Measurements from ENCODE around the gene SLC9C1. TPM values are rescaled to one million over a fixed set of nuclear protein-coding genes. Genes with fewer than 3 reads are reported as not detected.
A peak's percentile ranks its signal among the peaks of the same experiment; 100 is the strongest.

SLC9C1 gene
- total RNA-seq, 2 experiments from 2014 or later: not detected

GRCh38 chr3:112134335-112135124 lies 159.5 kb downstream of the SLC9C1 start:
- Mint-ChIP-seq H3K9me3 (no peaks in the 10 kb centered on the region), H3K4me3 (peak overlapping the region; percentile 66), H3K4me1 (ENCODE audit: low read depth) (peaks cover 81% of the 10 kb centered on the region), H3K36me3 (ENCODE audit: low read depth) (no peaks in the 10 kb centered on the region), H3K27me3 (no peaks in the 10 kb centered on the region), H3K27ac (peak overlapping the region; percentile 88)
- peaks cover 5% of the 10 kb centered on the region for H3K36me3 ChIP-seq (ENCODE audit: insufficient read depth, low read length)
- DNase-seq: peak in 7 of 14 experiments; percentile 17 to 76 (median 42)
- peak overlapping the region; percentile 77 to 78 for H3K27ac ChIP-seq (ENCODE audit: low read depth in 1 of 2, low read length in 2 of 2)
- no peaks in the 10 kb centered on the region for H3K9me3 ChIP-seq (ENCODE audit: control insufficient read depth in 1 of 2, insufficient read depth in 1 of 2, low read length in 2 of 2)
- intact Hi-C loops (cut with DNase I, micrococcal nuclease): loop anchor here in 1 of 2 experiments (10.0 kb wide), 1 partner anchor 170 kb away; no protein-coding TSS in a partner anchor
- CTCF ChIA-PET: interaction anchor here (0.9 kb wide), 1 partner anchor 11 kb away, joined by 3 read pairs; no protein-coding TSS in a partner anchor
- POLR2A ChIA-PET: interaction anchor here (1.5 kb wide), 1 partner anchor 23 kb away, joined by 5 read pairs; no protein-coding TSS in a partner anchor
- H3K4me1 ChIP-seq (ENCODE audit: insufficient read depth, low read length): peaks cover 58% of the 10 kb centered on the region
- no peak for TF ChIP-seq CTCF (IDR thresholded peaks at IDR 0.05)
- H3K27me3 ChIP-seq (ENCODE audit: control insufficient read depth in 1 of 2, insufficient read depth in 2 of 2, low read length in 2 of 2): no peaks in the 10 kb centered on the region
- no peak overlapping the region for H3K4me3 ChIP-seq (ENCODE audit: low read length)
- peak; percentile 34 for ATAC-seq (ENCODE audit: poor library complexity)

- Histone ChIP-seq H3K4me1 (ENCODE audit: insufficient read depth, low read length) (peaks cover 65% of the 10 kb centered on the region), H3K27me3 (ENCODE audit: control insufficient read depth in 1 of 2, insufficient read depth in 2 of 2, low read length in 2 of 2) (no peaks in the 10 kb centered on the region), H3K9me3 (ENCODE audit: control insufficient read depth in 1 of 2, insufficient read depth in 1 of 2, low read length in 2 of 2) (no peaks in the 10 kb centered on the region), H3K36me3 (ENCODE audit: insufficient read depth, low read length) (peaks cover 5% of the 10 kb centered on the region), H3K27ac (ENCODE audit: low read depth in 1 of 2, low read length in 2 of 2) (peak overlapping the region; percentile 77 to 78), H3K4me3 (ENCODE audit: low read length) (peak overlapping the region; percentile 60)
- peak overlapping the region; percentile 88 for H3K27ac Mint-ChIP-seq
- CTCF ChIA-PET: interaction anchor here (0.9 kb wide), 1 partner anchor 11 kb away, joined by 3 read pairs; no protein-coding TSS in a partner anchor
- ATAC-seq (ENCODE audit: poor library complexity) (no peak), DNase-seq (no peak)
- no peak for TF ChIP-seq CTCF (IDR thresholded peaks at IDR 0.05)
- intact Hi-C loops (cut with DNase I, micrococcal nuclease): loop anchor here in 1 of 2 experiments (10.0 kb wide), 1 partner anchor 171 kb away; no protein-coding TSS in a partner anchor
- H3K36me3 Mint-ChIP-seq (ENCODE audit: low read depth): peaks cover 5% of the 10 kb centered on the region
- POLR2A ChIA-PET: interaction anchor here (1.3 to 1.7 kb wide), 4 partner anchors 11 to 428 kb away, joined by 3 to 9 read pairs (median 5); partner anchors contain the start of genes ATG3, CD200 and SLC35A5
- peaks cover 88% of the 10 kb centered on the region for H3K4me1 Mint-ChIP-seq (ENCODE audit: low read depth)
- H3K27me3 Mint-ChIP-seq: no peaks in the 10 kb centered on the region
- H3K4me3 Mint-ChIP-seq: peak overlapping the region; percentile 89
- H3K9me3 Mint-ChIP-seq: no peaks in the 10 kb centered on the region
Observed at GRCh38 chr3:112133626-112134334, 160.2 kb downstream of the SLC9C1 start.

GRCh38 chr3:112132975-112133448 lies 161.0 kb downstream of the SLC9C1 start, which contains the start of gene GCSAM:
GCSAM (minus strand) TSS chr3:112133248; CDS start chr3:112133120, 128 bp downstream.
- H3K4me1 ChIP-seq (ENCODE audit: insufficient read depth, low read length): peaks cover 71% of the 10 kb centered on the region
- no peak for TF ChIP-seq CTCF (IDR thresholded peaks at IDR 0.05)
- DNase-seq: peak; percentile 41 to 94 (median 63)
- H3K4me3 ChIP-seq (ENCODE audit: low read length): peak within 1 kb of the TSS; percentile 60
- intact Hi-C loops (cut with DNase I, micrococcal nuclease): loop anchor here in 1 of 2 experiments (10.0 kb wide), 1 partner anchor 172 kb away; no protein-coding TSS in a partner anchor
- H3K36me3 ChIP-seq (ENCODE audit: insufficient read depth, low read length): peaks cover 5% of the 10 kb centered on the region
- ChIA-PET POLR2A (interaction anchor here (1.3 to 1.7 kb wide), 4 partner anchors 10 to 429 kb away, joined by 3 to 9 read pairs (median 5); partner anchors contain the start of genes ATG3, CD200 and SLC35A5), CTCF (no interaction called here)
- H3K27ac ChIP-seq (ENCODE audit: low read depth in 1 of 2, low read length in 2 of 2): peak within 1 kb of the TSS; percentile 77 to 78
- ATAC-seq (ENCODE audit: poor library complexity): peak; percentile 73
- H3K27me3 ChIP-seq (ENCODE audit: control insufficient read depth in 1 of 2, insufficient read depth in 2 of 2, low read length in 2 of 2): no peaks in the 10 kb centered on the region
- H3K9me3 ChIP-seq (ENCODE audit: control insufficient read depth in 1 of 2, insufficient read depth in 1 of 2, low read length in 2 of 2): no peaks in the 10 kb centered on the region
- H3K27me3 Mint-ChIP-seq: no peaks in the 10 kb centered on the region
- no peaks in the 10 kb centered on the region for H3K9me3 Mint-ChIP-seq
- peak within 1 kb of the TSS; percentile 89 for H3K4me3 Mint-ChIP-seq
- H3K4me1 Mint-ChIP-seq (ENCODE audit: low read depth): peaks cover 95% of the 10 kb centered on the region
- peaks cover 5% of the 10 kb centered on the region for H3K36me3 Mint-ChIP-seq (ENCODE audit: low read depth)
- peak within 1 kb of the TSS; percentile 88 for H3K27ac Mint-ChIP-seq
